GM23338 (cell line): ENCODE data around the gene GSDMA. TPM values are rescaled to one million over a fixed set of nuclear protein-coding genes. Genes with fewer than 3 reads are reported as not detected.

Experiments used
- ATAC-seq: fragments of 200-7000 bp; cut with Tn5 transposase; 3 replicates; pipeline ENCODE4 v1.9.1; 2020
- DNase-seq: peaks from one replicate; pipeline ENCODE4 v3.0.0-alpha.2; 2015; ENCODE audit warnings: low spot score
- H2AFZ ChIP-seq: fragments of 200-600 bp; sonication (generic); 2 replicates; pipeline ENCODE4 v1.8.0; 2016; ENCODE audit warnings: antibody characterized with exemption, mild to moderate bottlenecking, moderate library complexity
- H3F3A ChIP-seq: fragments of 200-600 bp; sonication (generic); replicated peaks from 2 replicates; pipeline ENCODE4 v1.8.0; 2017; ENCODE audit warnings: antibody characterized with exemption, mixed run types, low read depth
- H3K27ac ChIP-seq: fragments of 200-600 bp; sonication (generic); 2 replicates; pipeline ENCODE4 v1.6.1; 2016; ENCODE audit warnings: low read depth
- H3K27me3 ChIP-seq: fragments of 200-600 bp; sonication (generic); 2 replicates; pipeline ENCODE4 v1.8.0; 2016; ENCODE audit warnings: mild to moderate bottlenecking, mixed run types, moderate library complexity; ENCODE audit not compliant: insufficient read depth
- H3K36me3 ChIP-seq: fragments of 200-600 bp; sonication (generic); 2 replicates; pipeline ENCODE4 v1.8.0; 2016; ENCODE audit warnings: mild to moderate bottlenecking; ENCODE audit not compliant: insufficient read depth
- H3K4me1 ChIP-seq: fragments of 200-600 bp; sonication (generic); 2 replicates; pipeline ENCODE4 v1.8.0; 2016; ENCODE audit warnings: mild to moderate bottlenecking, moderate library complexity; ENCODE audit not compliant: insufficient read depth
- H3K4me2 ChIP-seq: fragments of 200-600 bp; sonication (generic); 2 replicates; pipeline ENCODE4 v1.7.1; 2017; ENCODE audit warnings: mixed run types
- H3K4me3 ChIP-seq: fragments of 200-600 bp; sonication (generic); 2 replicates; pipeline ENCODE4 v1.6.1; 2016; ENCODE audit warnings: mixed run types
- H3K79me2 ChIP-seq: fragments of 200-600 bp; sonication (generic); replicated peaks from 2 replicates; pipeline ENCODE4 v1.8.0; 2017; ENCODE audit warnings: mild to moderate bottlenecking; ENCODE audit not compliant: insufficient read depth
- H3K9me2 ChIP-seq: fragments of 200-600 bp; sonication (generic); 2 replicates; pipeline ENCODE4 v1.8.0; 2017; ENCODE audit not compliant: insufficient read depth
- H4K20me1 ChIP-seq: fragments of 200-600 bp; sonication (generic); replicated peaks from 2 replicates; pipeline ENCODE4 v1.8.0; 2017; ENCODE audit warnings: mild to moderate bottlenecking; ENCODE audit not compliant: insufficient read depth
- H3K27ac Mint-ChIP-seq: 2 replicates; pipeline ENCODE4 v1.8.0; 2020; ENCODE audit warnings: inconsistent platforms, mild to moderate bottlenecking, moderate library complexity, mixed read lengths
- H3K27me3 Mint-ChIP-seq: 3 replicates; pipeline ENCODE4 v1.8.0; 2022; ENCODE audit warnings: low read depth, mild to moderate bottlenecking, moderate library complexity, mixed read lengths, inconsistent platforms; ENCODE audit not compliant: insufficient read depth, poor library complexity
- H3K36me3 Mint-ChIP-seq: 3 replicates; pipeline ENCODE4 v1.8.0; 2021; ENCODE audit warnings: low read depth, mild to moderate bottlenecking, inconsistent platforms, moderate library complexity, mixed read lengths
- H3K4me1 Mint-ChIP-seq: 3 replicates; pipeline ENCODE4 v1.8.0; 2020; ENCODE audit warnings: mild to moderate bottlenecking, inconsistent platforms, mixed read lengths
- H3K4me3 Mint-ChIP-seq: 3 replicates; pipeline ENCODE4 v1.8.0; 2021; ENCODE audit warnings: moderate library complexity, mild to moderate bottlenecking, inconsistent platforms, mixed read lengths
- H3K9me3 Mint-ChIP-seq: 3 replicates; pipeline ENCODE4 v1.8.0; 2020; ENCODE audit warnings: moderate library complexity, mild to moderate bottlenecking, inconsistent platforms, mixed read lengths
- CREB1 ChIP-seq: fragments of 250-450 bp; sonication (Bioruptor Pico); IDR thresholded peaks from 2 replicates; pipeline ENCODE4 v1.5.0; 2020; ENCODE audit warnings: low read depth, mild to moderate bottlenecking, moderate library complexity
- EZH2 ChIP-seq: fragments of 200-600 bp; sonication (generic); IDR thresholded peaks from one replicate; pipeline ENCODE4 v1.8.0; 2017; ENCODE audit warnings: antibody characterized with exemption, mild to moderate bottlenecking, low read depth; ENCODE audit not compliant: unreplicated experiment
- EZH2phosphoT487 ChIP-seq: fragments of 200-600 bp; sonication (generic); IDR thresholded peaks from one replicate; pipeline ENCODE4 v1.8.1; 2018; ENCODE audit warnings: antibody characterized with exemption; ENCODE audit not compliant: unreplicated experiment
- JUNB ChIP-seq: IDR thresholded peaks from one replicate; pipeline ENCODE4 v1.6.1; 2016; ENCODE audit warnings: antibody characterized with exemption; ENCODE audit not compliant: unreplicated experiment
- ZNF331 ChIP-seq: fragments of 250-450 bp; sonication (Bioruptor Pico); IDR thresholded peaks from 2 replicates; pipeline ENCODE4 v1.5.0; 2020; ENCODE audit warnings: low read depth, mild to moderate bottlenecking, moderate library complexity
- polyA plus RNA-seq: library from polyadenylated mRNA; unstranded; fragments of >200 nt; fragmentation: Nextera tagmentation; extraction: Ambion mirVana; gene quantifications from 2 replicates; pipeline ENCODE4 v1.2.1, GENCODE V29; 2016
- total RNA-seq: library from RNA; depleted of rRNA; stranded (reverse); fragments of >200 nt; shearing (Covaris generic); gene quantifications from 2 replicates; pipeline ENCODE4 v1.2.3, GENCODE V29; 2014
- TF ChIP-seq, protein P1 (sequence below): IDR thresholded peaks from one replicate; pipeline ENCODE4 v1.6.1; 2018; ENCODE audit warnings: antibody characterized with exemption; ENCODE audit not compliant: unreplicated experiment
- TF ChIP-seq, protein P2 (sequence below): IDR thresholded peaks from 2 replicates; pipeline ENCODE4 v1.6.1; 2016; ENCODE audit warnings: antibody characterized with exemption
- TF ChIP-seq, protein P3 (sequence below), 2 experiments: fragments of 200-600 bp in 1 of 2; sonication (generic) in 1 of 2; conservative IDR thresholded peaks; 2 replicates each; pipeline versions ENCODE4 v1.5.1 to v1.6.1; 2016 to 2017; ENCODE audit warnings: antibody characterized with exemption in 2 of 2, low read depth in 2 of 2, mild to moderate bottlenecking in 2 of 2, moderate library complexity in 1 of 2
- TF ChIP-seq, protein P4 (sequence below): fragments of 250-450 bp; sonication (Bioruptor Pico); IDR thresholded peaks from 2 replicates; pipeline ENCODE4 v1.5.0; 2020; ENCODE audit warnings: mild to moderate bottlenecking, moderate library complexity

Gene GSDMA
- total and polyA plus RNA-seq, 2 experiments from 2014 or later, result not detected

DNA sequence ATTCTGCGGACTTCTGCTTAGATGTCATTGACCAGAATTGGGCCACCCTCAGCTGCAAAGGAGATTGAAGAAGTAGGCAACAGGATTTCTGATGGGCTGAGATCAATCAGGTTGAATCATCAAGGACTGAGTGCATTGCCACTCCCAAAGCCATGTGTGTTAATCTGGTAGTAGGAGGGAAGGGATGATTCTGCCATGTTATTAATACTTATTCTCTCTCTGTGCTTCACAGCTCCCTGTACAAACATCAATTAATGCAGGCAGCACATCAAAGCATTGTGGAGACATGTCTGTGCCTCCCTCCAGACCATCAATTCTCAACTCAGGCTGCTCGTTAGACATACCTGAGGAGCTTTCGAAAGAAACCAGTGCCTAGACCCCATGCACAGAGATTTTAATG lies 23.7 kb upstream of the GSDMA start (continued):
- TF ChIP-seq, protein P1, sequence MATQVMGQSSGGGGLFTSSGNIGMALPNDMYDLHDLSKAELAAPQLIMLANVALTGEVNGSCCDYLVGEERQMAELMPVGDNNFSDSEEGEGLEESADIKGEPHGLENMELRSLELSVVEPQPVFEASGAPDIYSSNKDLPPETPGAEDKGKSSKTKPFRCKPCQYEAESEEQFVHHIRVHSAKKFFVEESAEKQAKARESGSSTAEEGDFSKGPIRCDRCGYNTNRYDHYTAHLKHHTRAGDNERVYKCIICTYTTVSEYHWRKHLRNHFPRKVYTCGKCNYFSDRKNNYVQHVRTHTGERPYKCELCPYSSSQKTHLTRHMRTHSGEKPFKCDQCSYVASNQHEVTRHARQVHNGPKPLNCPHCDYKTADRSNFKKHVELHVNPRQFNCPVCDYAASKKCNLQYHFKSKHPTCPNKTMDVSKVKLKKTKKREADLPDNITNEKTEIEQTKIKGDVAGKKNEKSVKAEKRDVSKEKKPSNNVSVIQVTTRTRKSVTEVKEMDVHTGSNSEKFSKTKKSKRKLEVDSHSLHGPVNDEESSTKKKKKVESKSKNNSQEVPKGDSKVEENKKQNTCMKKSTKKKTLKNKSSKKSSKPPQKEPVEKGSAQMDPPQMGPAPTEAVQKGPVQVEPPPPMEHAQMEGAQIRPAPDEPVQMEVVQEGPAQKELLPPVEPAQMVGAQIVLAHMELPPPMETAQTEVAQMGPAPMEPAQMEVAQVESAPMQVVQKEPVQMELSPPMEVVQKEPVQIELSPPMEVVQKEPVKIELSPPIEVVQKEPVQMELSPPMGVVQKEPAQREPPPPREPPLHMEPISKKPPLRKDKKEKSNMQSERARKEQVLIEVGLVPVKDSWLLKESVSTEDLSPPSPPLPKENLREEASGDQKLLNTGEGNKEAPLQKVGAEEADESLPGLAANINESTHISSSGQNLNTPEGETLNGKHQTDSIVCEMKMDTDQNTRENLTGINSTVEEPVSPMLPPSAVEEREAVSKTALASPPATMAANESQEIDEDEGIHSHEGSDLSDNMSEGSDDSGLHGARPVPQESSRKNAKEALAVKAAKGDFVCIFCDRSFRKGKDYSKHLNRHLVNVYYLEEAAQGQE, result no peak

DNA sequence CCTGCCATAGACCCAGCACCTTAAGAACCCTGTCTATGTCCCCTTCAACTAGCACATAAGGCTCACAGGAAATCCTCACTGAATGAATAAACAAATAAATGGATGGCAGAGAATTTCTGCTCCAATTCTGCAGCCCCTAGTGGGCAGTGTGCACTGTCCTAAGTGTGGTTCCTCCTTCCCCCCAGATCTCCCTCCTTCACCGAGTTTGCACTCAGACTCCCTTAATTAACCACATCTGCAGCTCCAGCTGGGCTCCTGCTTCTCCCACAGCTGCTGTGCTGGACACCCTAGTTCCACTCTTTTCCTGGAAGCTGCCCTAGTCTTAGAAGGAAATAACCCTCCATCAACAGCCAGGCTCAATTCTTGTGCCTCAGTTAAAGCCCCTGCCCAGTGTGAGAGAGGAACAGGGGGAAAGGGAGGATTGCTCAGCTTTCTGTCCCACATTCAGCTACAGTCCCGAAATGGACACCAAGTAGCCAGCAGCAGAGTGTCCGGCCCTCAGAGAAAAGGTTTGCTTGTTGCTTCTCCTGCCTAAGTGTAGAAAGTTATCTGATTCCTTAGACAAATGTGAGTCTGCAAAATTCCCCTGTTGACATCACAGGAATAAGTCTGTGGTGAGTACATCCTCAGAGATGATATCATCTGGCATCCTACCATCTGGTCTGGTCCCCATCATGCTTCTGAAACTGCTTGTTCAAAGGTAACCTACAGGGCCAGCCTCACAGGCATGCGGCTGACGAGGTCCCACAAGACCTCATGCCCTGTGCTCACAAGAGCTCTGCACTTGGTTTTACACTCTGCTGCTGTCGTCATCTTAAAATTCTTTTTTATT lies 23.0 kb upstream of the GSDMA start:
- DNase-seq (peak; percentile 34), ATAC-seq (peak; percentile 42)
- no peak for TF ChIP-seq CREB1
- TF ChIP-seq, protein P2, sequence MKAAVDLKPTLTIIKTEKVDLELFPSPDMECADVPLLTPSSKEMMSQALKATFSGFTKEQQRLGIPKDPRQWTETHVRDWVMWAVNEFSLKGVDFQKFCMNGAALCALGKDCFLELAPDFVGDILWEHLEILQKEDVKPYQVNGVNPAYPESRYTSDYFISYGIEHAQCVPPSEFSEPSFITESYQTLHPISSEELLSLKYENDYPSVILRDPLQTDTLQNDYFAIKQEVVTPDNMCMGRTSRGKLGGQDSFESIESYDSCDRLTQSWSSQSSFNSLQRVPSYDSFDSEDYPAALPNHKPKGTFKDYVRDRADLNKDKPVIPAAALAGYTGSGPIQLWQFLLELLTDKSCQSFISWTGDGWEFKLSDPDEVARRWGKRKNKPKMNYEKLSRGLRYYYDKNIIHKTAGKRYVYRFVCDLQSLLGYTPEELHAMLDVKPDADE, result no peak
- no peak for TF ChIP-seq ZNF331 (CRISPR knock-in tag)
- TF ChIP-seq, protein P3, sequence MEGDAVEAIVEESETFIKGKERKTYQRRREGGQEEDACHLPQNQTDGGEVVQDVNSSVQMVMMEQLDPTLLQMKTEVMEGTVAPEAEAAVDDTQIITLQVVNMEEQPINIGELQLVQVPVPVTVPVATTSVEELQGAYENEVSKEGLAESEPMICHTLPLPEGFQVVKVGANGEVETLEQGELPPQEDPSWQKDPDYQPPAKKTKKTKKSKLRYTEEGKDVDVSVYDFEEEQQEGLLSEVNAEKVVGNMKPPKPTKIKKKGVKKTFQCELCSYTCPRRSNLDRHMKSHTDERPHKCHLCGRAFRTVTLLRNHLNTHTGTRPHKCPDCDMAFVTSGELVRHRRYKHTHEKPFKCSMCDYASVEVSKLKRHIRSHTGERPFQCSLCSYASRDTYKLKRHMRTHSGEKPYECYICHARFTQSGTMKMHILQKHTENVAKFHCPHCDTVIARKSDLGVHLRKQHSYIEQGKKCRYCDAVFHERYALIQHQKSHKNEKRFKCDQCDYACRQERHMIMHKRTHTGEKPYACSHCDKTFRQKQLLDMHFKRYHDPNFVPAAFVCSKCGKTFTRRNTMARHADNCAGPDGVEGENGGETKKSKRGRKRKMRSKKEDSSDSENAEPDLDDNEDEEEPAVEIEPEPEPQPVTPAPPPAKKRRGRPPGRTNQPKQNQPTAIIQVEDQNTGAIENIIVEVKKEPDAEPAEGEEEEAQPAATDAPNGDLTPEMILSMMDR (conservative IDR thresholded peaks at IDR 0.05; ENCODE audit: low read depth in 2 of 2), result peak; percentile 33 to 43; a peak in 2 of 4 replicates
- TF ChIP-seq EZH2phosphoT487, result no peak
- no peak for TF ChIP-seq JUNB
- TF ChIP-seq, protein P4, sequence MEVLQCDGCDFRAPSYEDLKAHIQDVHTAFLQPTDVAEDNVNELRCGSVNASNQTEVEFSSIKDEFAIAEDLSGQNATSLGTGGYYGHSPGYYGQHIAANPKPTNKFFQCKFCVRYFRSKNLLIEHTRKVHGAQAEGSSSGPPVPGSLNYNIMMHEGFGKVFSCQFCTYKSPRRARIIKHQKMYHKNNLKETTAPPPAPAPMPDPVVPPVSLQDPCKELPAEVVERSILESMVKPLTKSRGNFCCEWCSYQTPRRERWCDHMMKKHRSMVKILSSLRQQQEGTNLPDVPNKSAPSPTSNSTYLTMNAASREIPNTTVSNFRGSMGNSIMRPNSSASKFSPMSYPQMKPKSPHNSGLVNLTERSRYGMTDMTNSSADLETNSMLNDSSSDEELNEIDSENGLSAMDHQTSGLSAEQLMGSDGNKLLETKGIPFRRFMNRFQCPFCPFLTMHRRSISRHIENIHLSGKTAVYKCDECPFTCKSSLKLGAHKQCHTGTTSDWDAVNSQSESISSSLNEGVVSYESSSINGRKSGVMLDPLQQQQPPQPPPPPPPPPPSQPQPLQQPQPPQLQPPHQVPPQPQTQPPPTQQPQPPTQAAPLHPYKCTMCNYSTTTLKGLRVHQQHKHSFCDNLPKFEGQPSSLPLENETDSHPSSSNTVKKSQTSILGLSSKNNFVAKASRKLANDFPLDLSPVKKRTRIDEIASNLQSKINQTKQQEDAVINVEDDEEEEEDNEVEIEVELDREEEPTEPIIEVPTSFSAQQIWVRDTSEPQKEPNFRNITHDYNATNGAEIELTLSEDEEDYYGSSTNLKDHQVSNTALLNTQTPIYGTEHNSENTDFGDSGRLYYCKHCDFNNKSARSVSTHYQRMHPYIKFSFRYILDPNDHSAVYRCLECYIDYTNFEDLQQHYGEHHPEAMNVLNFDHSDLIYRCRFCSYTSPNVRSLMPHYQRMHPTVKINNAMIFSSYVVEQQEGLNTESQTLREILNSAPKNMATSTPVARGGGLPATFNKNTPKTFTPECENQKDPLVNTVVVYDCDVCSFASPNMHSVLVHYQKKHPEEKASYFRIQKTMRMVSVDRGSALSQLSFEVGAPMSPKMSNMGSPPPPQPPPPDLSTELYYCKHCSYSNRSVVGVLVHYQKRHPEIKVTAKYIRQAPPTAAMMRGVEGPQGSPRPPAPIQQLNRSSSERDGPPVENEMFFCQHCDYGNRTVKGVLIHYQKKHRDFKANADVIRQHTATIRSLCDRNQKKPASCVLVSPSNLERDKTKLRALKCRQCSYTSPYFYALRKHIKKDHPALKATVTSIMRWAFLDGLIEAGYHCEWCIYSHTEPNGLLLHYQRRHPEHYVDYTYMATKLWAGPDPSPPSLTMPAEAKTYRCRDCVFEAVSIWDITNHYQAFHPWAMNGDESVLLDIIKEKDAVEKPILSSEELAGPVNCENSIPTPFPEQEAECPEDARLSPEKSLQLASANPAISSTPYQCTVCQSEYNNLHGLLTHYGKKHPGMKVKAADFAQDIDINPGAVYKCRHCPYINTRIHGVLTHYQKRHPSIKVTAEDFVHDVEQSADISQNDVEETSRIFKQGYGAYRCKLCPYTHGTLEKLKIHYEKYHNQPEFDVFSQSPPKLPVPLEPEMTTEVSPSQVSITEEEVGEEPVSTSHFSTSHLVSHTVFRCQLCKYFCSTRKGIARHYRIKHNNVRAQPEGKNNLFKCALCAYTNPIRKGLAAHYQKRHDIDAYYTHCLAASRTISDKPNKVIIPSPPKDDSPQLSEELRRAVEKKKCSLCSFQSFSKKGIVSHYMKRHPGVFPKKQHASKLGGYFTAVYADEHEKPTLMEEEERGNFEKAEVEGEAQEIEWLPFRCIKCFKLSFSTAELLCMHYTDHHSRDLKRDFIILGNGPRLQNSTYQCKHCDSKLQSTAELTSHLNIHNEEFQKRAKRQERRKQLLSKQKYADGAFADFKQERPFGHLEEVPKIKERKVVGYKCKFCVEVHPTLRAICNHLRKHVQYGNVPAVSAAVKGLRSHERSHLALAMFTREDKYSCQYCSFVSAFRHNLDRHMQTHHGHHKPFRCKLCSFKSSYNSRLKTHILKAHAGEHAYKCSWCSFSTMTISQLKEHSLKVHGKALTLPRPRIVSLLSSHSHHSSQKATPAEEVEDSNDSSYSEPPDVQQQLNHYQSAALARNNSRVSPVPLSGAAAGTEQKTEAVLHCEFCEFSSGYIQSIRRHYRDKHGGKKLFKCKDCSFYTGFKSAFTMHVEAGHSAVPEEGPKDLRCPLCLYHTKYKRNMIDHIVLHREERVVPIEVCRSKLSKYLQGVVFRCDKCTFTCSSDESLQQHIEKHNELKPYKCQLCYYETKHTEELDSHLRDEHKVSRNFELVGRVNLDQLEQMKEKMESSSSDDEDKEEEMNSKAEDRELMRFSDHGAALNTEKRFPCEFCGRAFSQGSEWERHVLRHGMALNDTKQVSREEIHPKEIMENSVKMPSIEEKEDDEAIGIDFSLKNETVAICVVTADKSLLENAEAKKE (CRISPR knock-in tag), result no peak
- TF ChIP-seq EZH2, result no peak
- no peaks in the 10 kb centered on the region for H3F3A ChIP-seq
- H3K4me2 ChIP-seq, result no peak overlapping the region
- Mint-ChIP-seq H3K4me1 (peaks cover 12% of the 10 kb centered on the region), H3K36me3 (no peaks in the 10 kb centered on the region), H3K27ac (no peak overlapping the region), H3K27me3 (peaks cover 8% of the 10 kb centered on the region), H3K4me3 (no peak overlapping the region), H3K9me3 (no peaks in the 10 kb centered on the region)
- no peaks in the 10 kb centered on the region for H3K79me2 ChIP-seq
- H4K20me1 ChIP-seq, result no peaks in the 10 kb centered on the region
- H3K4me1 ChIP-seq, result no peaks in the 10 kb centered on the region
- H3K36me3 ChIP-seq, result no peaks in the 10 kb centered on the region
- no peak overlapping the region for H3K4me3 ChIP-seq
- H2AFZ ChIP-seq, result peak overlapping the region; percentile 52; the same call in 1 of the 2 replicates
- no peak overlapping the region for H3K27ac ChIP-seq
- no peaks in the 10 kb centered on the region for H3K9me2 ChIP-seq
- H3K27me3 ChIP-seq, result no peaks in the 10 kb centered on the region
